Loucy (cell line): ENCODE data around the gene PNPLA1.

Experiments
- EZH2phosphoT487 ChIP-seq: fragments of 200-600 bp; IDR thresholded peaks from 2 replicates; pipeline ENCODE4 v1.6.1; 2018; ENCODE audit warnings: antibody characterized with exemption, mild to moderate bottlenecking, moderate library complexity, borderline replicate concordance
- TF ChIP-seq, protein P1 (sequence below): fragments of 200-600 bp; sonication (generic); conservative IDR thresholded peaks from 2 replicates; pipeline ENCODE4 v1.5.1; 2014; ENCODE audit warnings: mild to moderate bottlenecking, antibody characterized with exemption, low read length

DNA sequence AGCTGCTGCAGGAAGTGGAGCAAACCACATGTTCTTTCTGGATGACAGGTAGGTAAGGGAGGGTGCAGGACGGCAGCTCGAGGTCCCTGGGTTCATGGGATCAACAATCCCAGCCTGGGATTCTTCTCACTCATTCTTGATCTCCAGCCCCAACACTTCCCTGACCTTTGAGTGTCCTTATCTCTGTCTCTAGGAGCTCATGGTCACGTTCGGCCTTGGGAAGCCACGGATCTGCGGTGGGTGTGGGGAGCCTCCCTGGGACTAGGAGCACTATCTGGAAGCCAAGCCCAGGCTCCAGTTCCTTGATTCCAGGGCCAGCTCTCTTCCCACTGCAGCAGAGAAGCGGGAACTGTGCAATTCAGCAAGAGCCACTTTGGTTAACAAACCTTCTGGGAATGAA is 39.3 kb downstream of the PNPLA1 start:
- TF ChIP-seq, protein P1, sequence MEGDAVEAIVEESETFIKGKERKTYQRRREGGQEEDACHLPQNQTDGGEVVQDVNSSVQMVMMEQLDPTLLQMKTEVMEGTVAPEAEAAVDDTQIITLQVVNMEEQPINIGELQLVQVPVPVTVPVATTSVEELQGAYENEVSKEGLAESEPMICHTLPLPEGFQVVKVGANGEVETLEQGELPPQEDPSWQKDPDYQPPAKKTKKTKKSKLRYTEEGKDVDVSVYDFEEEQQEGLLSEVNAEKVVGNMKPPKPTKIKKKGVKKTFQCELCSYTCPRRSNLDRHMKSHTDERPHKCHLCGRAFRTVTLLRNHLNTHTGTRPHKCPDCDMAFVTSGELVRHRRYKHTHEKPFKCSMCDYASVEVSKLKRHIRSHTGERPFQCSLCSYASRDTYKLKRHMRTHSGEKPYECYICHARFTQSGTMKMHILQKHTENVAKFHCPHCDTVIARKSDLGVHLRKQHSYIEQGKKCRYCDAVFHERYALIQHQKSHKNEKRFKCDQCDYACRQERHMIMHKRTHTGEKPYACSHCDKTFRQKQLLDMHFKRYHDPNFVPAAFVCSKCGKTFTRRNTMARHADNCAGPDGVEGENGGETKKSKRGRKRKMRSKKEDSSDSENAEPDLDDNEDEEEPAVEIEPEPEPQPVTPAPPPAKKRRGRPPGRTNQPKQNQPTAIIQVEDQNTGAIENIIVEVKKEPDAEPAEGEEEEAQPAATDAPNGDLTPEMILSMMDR = no peak
- TF ChIP-seq EZH2phosphoT487 = no peak
